Uterus (tissue), 4 donors: ENCODE data around the gene SLC6A17. TPM values are rescaled to one million over a fixed set of nuclear protein-coding genes. Genes with fewer than 3 reads are reported as not detected.

Source experiments
- DNase-seq, 2 donors: peaks; one replicate each; pipeline ENCODE4 v3.0.0-alpha.2; 2019 to 2020
- H3K27ac ChIP-seq, 2 donors: fragments of 200-600 bp; sonication (generic); 1 replicate in 1 of 2; 2 replicates in 1 of 2; pipeline ENCODE4 v1.5.1; 2016 to 2018
- H3K27me3 ChIP-seq, 2 donors: fragments of 200-600 bp; sonication (generic); one replicate each; pipeline ENCODE4 v1.5.1; 2018 to 2019; ENCODE audit warnings: control low read depth in 1 of 2
- H3K36me3 ChIP-seq, 2 donors: fragments of 200-600 bp; sonication (generic); one replicate each; pipeline ENCODE4 v1.5.1; 2019; ENCODE audit warnings: control low read depth in 1 of 2
- H3K4me1 ChIP-seq, 2 donors: fragments of 200-600 bp; sonication (generic); one replicate each; pipeline ENCODE4 v1.5.1; 2018 to 2019; ENCODE audit warnings: control low read depth in 1 of 2
- H3K4me3 ChIP-seq, 2 donors: fragments of 200-600 bp; sonication (generic); 1 replicate in 1 of 2; 2 replicates in 1 of 2; pipeline ENCODE4 v1.5.1; 2018 to 2019; ENCODE audit warnings: mild to moderate bottlenecking in 1 of 2
- H3K9me3 ChIP-seq, 2 donors: fragments of 200-600 bp; sonication (generic); one replicate each; pipeline ENCODE4 v1.5.1; 2019; ENCODE audit warnings: control low read depth in 1 of 2
- POLR2A ChIP-seq, 2 donors: fragments of 450-650 bp; IDR thresholded peaks; one replicate each; pipeline ENCODE4 v1.6.1; 2016; ENCODE audit warnings: antibody characterized with exemption in 2 of 2, mild to moderate bottlenecking in 1 of 2, moderate library complexity in 1 of 2
- intact Hi-C: fragments of 100-400 bp; cut with DNase I; formaldehyde crosslinking; loops from one replicate; pipeline ENCODE4 v1.15.1; 2023; ENCODE audit warnings: low total_unique reads
- total RNA-seq, 4 donors: library from RNA; depleted of rRNA in 3 of 4; stranded (reverse); fragments of >200 nt in 3 of 4; gene quantifications; one replicate each; pipeline versions ENCODE4 v1.1.0 to v1.2.4, GENCODE V29; 2014 to 2023
- TF ChIP-seq, protein P1 (sequence below), 4 experiments: fragments of 200-600 bp in 2 of 4; fragments of 450-650 bp in 2 of 4; sonication (generic) in 2 of 4; IDR thresholded peaks; one replicate each; pipeline ENCODE4 v1.5.1; 2016 to 2019; ENCODE audit warnings: antibody characterized with exemption in 4 of 4, mild to moderate bottlenecking in 2 of 4, moderate library complexity in 1 of 4
- donor health status: DM: yes; HTN: yes; CAD: no.

SLC6A17 gene
- total RNA-seq, 4 donors from 2014 or later, result 0.07 to 0.15 TPM; not detected in 2

DNA sequence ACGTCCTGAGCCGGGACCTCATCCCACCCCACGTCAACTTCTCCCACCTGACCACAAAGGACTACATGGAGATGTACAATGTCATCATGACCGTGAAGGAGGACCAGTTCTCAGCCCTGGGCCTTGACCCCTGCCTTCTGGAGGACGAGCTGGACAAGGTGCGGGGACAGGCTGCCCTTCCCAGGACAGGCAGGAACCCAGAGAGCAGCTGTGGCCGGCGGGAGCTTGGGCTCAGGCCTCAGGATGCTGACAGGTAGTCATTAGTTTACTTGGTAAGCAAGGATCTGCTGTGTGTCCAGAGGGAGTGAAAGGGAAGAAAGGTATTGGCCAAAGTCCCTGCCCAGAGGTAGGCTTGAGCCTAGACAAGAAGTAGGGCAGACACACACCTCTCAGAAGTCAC, 42.2 kb downstream of the SLC6A17 start:
- Histone ChIP-seq H3K27me3 (no peaks in the 10 kb centered on the region), H3K36me3 (no peaks in the 10 kb centered on the region), H3K4me1 (no peaks in the 10 kb centered on the region), H3K27ac (no peak overlapping the region), H3K4me3 (no peak overlapping the region), H3K9me3 (no peaks in the 10 kb centered on the region)
- intact Hi-C loops, result no loop called here
- TF ChIP-seq, protein P1, sequence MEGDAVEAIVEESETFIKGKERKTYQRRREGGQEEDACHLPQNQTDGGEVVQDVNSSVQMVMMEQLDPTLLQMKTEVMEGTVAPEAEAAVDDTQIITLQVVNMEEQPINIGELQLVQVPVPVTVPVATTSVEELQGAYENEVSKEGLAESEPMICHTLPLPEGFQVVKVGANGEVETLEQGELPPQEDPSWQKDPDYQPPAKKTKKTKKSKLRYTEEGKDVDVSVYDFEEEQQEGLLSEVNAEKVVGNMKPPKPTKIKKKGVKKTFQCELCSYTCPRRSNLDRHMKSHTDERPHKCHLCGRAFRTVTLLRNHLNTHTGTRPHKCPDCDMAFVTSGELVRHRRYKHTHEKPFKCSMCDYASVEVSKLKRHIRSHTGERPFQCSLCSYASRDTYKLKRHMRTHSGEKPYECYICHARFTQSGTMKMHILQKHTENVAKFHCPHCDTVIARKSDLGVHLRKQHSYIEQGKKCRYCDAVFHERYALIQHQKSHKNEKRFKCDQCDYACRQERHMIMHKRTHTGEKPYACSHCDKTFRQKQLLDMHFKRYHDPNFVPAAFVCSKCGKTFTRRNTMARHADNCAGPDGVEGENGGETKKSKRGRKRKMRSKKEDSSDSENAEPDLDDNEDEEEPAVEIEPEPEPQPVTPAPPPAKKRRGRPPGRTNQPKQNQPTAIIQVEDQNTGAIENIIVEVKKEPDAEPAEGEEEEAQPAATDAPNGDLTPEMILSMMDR (IDR thresholded peaks at IDR 0.05), result no peak
- no peak for TF ChIP-seq POLR2A (IDR thresholded peaks at IDR 0.05)
- DNase-seq, result no peak

DNA sequence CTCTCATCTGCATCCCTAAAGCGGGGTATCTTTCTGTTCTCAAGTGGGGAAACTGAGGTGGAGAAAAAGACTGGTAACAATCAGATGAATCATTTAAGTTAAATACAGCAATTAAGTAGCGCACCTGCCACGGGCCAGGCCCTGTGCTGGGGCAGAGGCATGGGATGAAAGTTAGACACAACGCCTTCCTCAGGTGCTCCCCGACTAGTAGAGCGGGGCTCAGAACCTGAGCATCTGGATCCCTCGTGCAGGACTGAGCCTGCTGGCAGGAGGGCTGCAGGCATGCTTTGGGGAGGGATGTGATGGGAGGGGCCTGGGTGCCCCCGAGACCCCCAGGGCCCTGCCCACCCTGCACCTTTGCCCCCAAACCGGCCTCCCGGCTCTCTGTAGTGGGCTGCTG, 44.9 kb downstream of the SLC6A17 start:
- no peak for TF ChIP-seq POLR2A (IDR thresholded peaks at IDR 0.05)
- TF ChIP-seq, protein P1 (IDR thresholded peaks at IDR 0.05), result no peak
- no peaks in the 10 kb centered on the region for H3K4me1 ChIP-seq
- intact Hi-C loops, result no loop called here
- H3K36me3 ChIP-seq, result no peaks in the 10 kb centered on the region
- no peaks in the 10 kb centered on the region for H3K9me3 ChIP-seq
- H3K4me3 ChIP-seq, result no peak overlapping the region
- no peak overlapping the region for H3K27ac ChIP-seq
- H3K27me3 ChIP-seq, result no peaks in the 10 kb centered on the region
- no peak for DNase-seq

GRCh38 chr1:110196917-110197765, 46.8 kb downstream of the SLC6A17 start:
- no peak overlapping the region for H3K27ac ChIP-seq
- H3K9me3 ChIP-seq, result no peaks in the 10 kb centered on the region
- H3K4me3 ChIP-seq, result no peak overlapping the region
- no peak for TF ChIP-seq POLR2A (IDR thresholded peaks at IDR 0.05)
- TF ChIP-seq, protein P1 (IDR thresholded peaks at IDR 0.05), result peak; percentile 59 to 80 (median 68)
- no peak for DNase-seq
- no peaks in the 10 kb centered on the region for H3K27me3 ChIP-seq
- no peaks in the 10 kb centered on the region for H3K36me3 ChIP-seq
- no peaks in the 10 kb centered on the region for H3K4me1 ChIP-seq
- intact Hi-C loops, result no loop called here

GRCh38 chr1:110197905-110198629, 47.8 kb downstream of the SLC6A17 start:
- Histone ChIP-seq H3K9me3 (no peaks in the 10 kb centered on the region), H3K4me3 (no peak overlapping the region), H3K4me1 (no peaks in the 10 kb centered on the region), H3K27me3 (no peaks in the 10 kb centered on the region), H3K27ac (no peak overlapping the region), H3K36me3 (no peaks in the 10 kb centered on the region)
- no peak for DNase-seq
- no peak for TF ChIP-seq POLR2A (IDR thresholded peaks at IDR 0.05)
- TF ChIP-seq, protein P1 (IDR thresholded peaks at IDR 0.05), result no peak
- intact Hi-C loops, result no loop called here

- TF ChIP-seq, protein P1 (IDR thresholded peaks at IDR 0.05), result no peak
- TF ChIP-seq POLR2A (IDR thresholded peaks at IDR 0.05), result no peak
- Histone ChIP-seq H3K27me3 (no peaks in the 10 kb centered on the region), H3K4me1 (no peaks in the 10 kb centered on the region), H3K9me3 (no peaks in the 10 kb centered on the region), H3K36me3 (no peaks in the 10 kb centered on the region), H3K27ac (no peak overlapping the region), H3K4me3 (no peak overlapping the region)
- intact Hi-C loops, result no loop called here
- no peak for DNase-seq
Measured at GRCh38 chr1:110198746-110199145, 48.5 kb downstream of the SLC6A17 start.
